ENCODE data around the gene INPP5F.

DNA sequence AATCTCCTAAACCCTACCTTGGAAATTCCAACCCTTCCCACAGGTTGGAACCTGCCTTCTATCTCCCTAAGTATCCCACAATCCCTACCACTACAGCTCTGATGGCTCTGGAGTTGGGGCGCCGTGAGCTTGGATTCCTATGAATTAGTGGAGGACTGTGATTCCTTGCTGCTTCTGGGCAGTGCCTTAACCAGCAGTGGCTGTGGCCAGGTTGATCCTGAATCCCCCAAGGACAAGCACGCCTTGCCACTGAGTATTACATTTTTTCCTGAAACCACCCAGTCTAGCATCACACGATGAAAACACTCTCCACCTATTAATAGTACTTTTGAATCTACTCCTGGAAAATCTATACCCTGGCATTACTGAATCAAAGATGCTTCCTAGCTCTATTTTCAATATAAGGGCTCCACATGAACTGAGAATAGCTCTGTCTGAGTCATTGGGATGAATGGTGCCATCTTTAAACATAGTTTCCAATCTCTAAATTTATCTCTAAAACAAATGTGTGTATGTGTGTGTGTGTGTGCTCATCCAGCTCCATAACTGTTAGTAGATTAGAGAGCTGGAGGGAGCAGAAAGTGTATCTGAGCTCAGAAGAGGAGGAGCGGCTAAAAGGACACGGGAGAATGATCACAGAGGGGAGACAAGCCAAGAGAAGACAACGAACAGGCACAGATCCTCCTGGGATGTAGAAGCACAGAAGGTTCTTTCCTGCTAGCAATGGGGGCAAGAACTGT, 11.9 kb upstream of the INPP5F start:
- TF ChIP-seq, protein P1, sequence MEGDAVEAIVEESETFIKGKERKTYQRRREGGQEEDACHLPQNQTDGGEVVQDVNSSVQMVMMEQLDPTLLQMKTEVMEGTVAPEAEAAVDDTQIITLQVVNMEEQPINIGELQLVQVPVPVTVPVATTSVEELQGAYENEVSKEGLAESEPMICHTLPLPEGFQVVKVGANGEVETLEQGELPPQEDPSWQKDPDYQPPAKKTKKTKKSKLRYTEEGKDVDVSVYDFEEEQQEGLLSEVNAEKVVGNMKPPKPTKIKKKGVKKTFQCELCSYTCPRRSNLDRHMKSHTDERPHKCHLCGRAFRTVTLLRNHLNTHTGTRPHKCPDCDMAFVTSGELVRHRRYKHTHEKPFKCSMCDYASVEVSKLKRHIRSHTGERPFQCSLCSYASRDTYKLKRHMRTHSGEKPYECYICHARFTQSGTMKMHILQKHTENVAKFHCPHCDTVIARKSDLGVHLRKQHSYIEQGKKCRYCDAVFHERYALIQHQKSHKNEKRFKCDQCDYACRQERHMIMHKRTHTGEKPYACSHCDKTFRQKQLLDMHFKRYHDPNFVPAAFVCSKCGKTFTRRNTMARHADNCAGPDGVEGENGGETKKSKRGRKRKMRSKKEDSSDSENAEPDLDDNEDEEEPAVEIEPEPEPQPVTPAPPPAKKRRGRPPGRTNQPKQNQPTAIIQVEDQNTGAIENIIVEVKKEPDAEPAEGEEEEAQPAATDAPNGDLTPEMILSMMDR (IDR thresholded peaks at IDR 0.05; ENCODE audit: insufficient read depth, low read length, poor library complexity, severe bottlenecking): no peak
- TF ChIP-seq EZH2phosphoT487 (conservative IDR thresholded peaks at IDR 0.05; ENCODE audit: low read length): no peak

Data from SU-DHL-6 (cell line).